GM23338 (cell line): ENCODE measurements around the gene DYSF.

Source experiments
- EZH2 ChIP-seq: fragments of 200-600 bp; sonication (generic); IDR thresholded peaks from one replicate; pipeline ENCODE4 v1.8.0; 2017; ENCODE audit warnings: antibody characterized with exemption, mild to moderate bottlenecking, low read depth; ENCODE audit not compliant: unreplicated experiment
- POLR2AphosphoS5 ChIP-seq: IDR thresholded peaks from 2 replicates; pipeline ENCODE4 v1.6.1; 2016; ENCODE audit warnings: antibody characterized with exemption, low read depth
- TF ChIP-seq, protein P1 (sequence below), 2 experiments: fragments of 200-600 bp in 1 of 2; sonication (generic) in 1 of 2; conservative IDR thresholded peaks; 2 replicates each; pipeline versions ENCODE4 v1.5.1 to v1.6.1; 2016 to 2017; ENCODE audit warnings: antibody characterized with exemption in 2 of 2, low read depth in 2 of 2, mild to moderate bottlenecking in 2 of 2, moderate library complexity in 1 of 2

- TF ChIP-seq EZH2 (no peak), POLR2AphosphoS5 (no peak)
- TF ChIP-seq, protein P1, sequence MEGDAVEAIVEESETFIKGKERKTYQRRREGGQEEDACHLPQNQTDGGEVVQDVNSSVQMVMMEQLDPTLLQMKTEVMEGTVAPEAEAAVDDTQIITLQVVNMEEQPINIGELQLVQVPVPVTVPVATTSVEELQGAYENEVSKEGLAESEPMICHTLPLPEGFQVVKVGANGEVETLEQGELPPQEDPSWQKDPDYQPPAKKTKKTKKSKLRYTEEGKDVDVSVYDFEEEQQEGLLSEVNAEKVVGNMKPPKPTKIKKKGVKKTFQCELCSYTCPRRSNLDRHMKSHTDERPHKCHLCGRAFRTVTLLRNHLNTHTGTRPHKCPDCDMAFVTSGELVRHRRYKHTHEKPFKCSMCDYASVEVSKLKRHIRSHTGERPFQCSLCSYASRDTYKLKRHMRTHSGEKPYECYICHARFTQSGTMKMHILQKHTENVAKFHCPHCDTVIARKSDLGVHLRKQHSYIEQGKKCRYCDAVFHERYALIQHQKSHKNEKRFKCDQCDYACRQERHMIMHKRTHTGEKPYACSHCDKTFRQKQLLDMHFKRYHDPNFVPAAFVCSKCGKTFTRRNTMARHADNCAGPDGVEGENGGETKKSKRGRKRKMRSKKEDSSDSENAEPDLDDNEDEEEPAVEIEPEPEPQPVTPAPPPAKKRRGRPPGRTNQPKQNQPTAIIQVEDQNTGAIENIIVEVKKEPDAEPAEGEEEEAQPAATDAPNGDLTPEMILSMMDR (conservative IDR thresholded peaks at IDR 0.05; ENCODE audit: low read depth in 2 of 2): no peak
Observed at GRCh38 chr2:71669058-71669456, 215.7 kb downstream of the DYSF start.
